Astrocyte of the spinal cord (primary cell): Measurements from ENCODE around the gene PLEK.

ENCODE experiments used
- DNase-seq: peaks from one replicate; pipeline ENCODE4 v3.0.0; 2011; ENCODE audit warnings: low read depth, low spot score
- H3K4me3 ChIP-seq: 2 replicates; pipeline ENCODE4 v1.5.1; 2011; ENCODE audit warnings: low read depth, mild to moderate bottlenecking, low read length, moderate library complexity
- in situ Hi-C: cut with HindIII; loops from 2 replicates; pipeline ENCODE4 v1.10.0; 2017; ENCODE audit warnings: low sequenced_read_pairs
- TF ChIP-seq, protein P1 (sequence below): IDR thresholded peaks from 2 replicates; pipeline ENCODE4 v1.5.1; 2012; ENCODE audit warnings: low read depth, mild to moderate bottlenecking, low read length, inconsistent platforms

Gene PLEK

GRCh38 chr2:68325056-68325455, 40.0 kb upstream of the PLEK start:
- in situ Hi-C loops: no loop called here
- TF ChIP-seq, protein P1, sequence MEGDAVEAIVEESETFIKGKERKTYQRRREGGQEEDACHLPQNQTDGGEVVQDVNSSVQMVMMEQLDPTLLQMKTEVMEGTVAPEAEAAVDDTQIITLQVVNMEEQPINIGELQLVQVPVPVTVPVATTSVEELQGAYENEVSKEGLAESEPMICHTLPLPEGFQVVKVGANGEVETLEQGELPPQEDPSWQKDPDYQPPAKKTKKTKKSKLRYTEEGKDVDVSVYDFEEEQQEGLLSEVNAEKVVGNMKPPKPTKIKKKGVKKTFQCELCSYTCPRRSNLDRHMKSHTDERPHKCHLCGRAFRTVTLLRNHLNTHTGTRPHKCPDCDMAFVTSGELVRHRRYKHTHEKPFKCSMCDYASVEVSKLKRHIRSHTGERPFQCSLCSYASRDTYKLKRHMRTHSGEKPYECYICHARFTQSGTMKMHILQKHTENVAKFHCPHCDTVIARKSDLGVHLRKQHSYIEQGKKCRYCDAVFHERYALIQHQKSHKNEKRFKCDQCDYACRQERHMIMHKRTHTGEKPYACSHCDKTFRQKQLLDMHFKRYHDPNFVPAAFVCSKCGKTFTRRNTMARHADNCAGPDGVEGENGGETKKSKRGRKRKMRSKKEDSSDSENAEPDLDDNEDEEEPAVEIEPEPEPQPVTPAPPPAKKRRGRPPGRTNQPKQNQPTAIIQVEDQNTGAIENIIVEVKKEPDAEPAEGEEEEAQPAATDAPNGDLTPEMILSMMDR: no peak
- no peak for DNase-seq
- no peak overlapping the region for H3K4me3 ChIP-seq

- TF ChIP-seq, protein P1: no peak
- DNase-seq: no peak
- in situ Hi-C loops: no loop called here
- H3K4me3 ChIP-seq: no peak overlapping the region
These were observed 36.2 kb upstream of the PLEK start for GRCh38 chr2:68328901-68329300.

GRCh38 chr2:68330691-68331090, 34.4 kb upstream of the PLEK start:
- TF ChIP-seq, protein P1: no peak
- H3K4me3 ChIP-seq: no peak overlapping the region
- in situ Hi-C loops: no loop called here
- peak; percentile 12 for DNase-seq

- TF ChIP-seq, protein P1: no peak
- in situ Hi-C loops: no loop called here
- DNase-seq: no peak
These were observed 32.1 kb upstream of the PLEK start for GRCh38 chr2:68333009-68333408.

DNA sequence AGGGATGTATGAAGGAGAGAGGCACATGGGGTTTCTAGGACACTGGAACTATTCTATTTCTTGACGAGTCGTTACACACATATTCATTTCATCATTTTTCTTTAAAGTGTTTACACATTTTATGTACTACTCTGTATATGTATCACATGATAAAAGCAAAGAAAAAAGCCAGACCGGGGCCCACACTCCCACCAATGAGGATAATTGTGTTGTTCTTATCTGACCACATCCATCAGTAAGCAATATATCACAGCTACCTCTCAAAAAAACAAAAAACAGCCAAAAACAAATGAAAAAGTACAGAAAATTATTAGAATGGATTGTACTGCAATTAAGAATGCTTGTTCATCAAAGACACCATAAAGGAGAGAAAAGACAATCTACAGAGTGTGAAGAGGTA, 31.2 kb upstream of the PLEK start:
- no peak overlapping the region for H3K4me3 ChIP-seq
- TF ChIP-seq, protein P1: no peak
- in situ Hi-C loops: no loop called here
- no peak for DNase-seq

More at GRCh38 chr2:68333009-68333408, 32.1 kb upstream of the PLEK start:
- H3K4me3 ChIP-seq: no peak overlapping the region

DNA sequence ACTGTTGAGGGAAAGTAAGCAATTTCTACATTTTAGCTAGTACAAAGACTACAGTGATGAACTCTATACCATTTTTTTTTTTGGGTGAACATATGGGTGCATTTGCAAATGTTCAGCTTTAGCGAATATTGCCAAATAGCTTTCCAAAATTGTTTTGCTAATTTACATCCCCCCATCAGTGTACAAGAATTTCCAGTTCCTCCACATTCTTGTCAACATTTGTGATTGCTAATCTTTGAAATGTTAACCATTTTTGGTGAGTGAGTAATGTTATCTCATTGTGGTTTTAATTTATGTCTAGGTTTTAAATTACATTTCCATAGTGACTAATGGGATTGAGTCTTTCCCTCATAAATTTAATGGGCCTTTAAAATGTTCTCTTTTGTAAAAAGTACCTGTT, 28.9 kb upstream of the PLEK start:
- H3K4me3 ChIP-seq: no peak overlapping the region
- TF ChIP-seq, protein P1: no peak
- in situ Hi-C loops: no loop called here
- peak; percentile 65 for DNase-seq
